Activated CD8-positive, alpha-beta memory T cell treated with anti-CD3 and anti-CD28 coated beads for 24 hours (primary cell): ENCODE results near the gene TBX1.
A peak's percentile ranks its signal among the peaks of the same experiment; 100 is the strongest.

Experiments
- DNase-seq: peaks from one replicate; pipeline ENCODE4 v3.0.0-alpha.2; 2020

Gene TBX1

GRCh38 chr22:19802001-19802893 lies 41.7 kb downstream of the TBX1 start:
- DNase-seq = no peak

- no peak for DNase-seq
Observed at GRCh38 chr22:19802894-19803735, 42.5 kb downstream of the TBX1 start.

GRCh38 chr22:19803736-19804267 lies 43.2 kb downstream of the TBX1 start:
- no peak for DNase-seq

DNA sequence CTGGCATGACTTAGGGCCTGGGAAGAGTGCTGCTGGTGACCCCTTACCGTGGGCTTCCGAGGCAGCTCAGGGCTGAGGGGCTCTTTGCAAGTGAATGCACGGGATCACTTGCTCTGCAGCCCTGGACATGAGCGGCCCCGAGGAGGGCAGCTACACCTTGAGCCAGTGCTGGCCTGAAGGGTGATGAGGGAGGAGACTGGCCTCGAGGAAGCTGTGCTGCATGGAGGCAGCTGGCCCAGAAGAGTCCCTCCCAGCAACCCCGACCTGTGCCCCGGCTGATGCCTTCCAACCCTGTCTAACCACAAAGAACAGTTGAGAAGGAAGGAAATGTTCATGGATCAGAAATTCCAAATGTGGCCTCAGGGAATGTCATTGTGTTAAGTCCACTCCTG lies 45.2 kb downstream of the TBX1 start:
- DNase-seq = no peak

DNA sequence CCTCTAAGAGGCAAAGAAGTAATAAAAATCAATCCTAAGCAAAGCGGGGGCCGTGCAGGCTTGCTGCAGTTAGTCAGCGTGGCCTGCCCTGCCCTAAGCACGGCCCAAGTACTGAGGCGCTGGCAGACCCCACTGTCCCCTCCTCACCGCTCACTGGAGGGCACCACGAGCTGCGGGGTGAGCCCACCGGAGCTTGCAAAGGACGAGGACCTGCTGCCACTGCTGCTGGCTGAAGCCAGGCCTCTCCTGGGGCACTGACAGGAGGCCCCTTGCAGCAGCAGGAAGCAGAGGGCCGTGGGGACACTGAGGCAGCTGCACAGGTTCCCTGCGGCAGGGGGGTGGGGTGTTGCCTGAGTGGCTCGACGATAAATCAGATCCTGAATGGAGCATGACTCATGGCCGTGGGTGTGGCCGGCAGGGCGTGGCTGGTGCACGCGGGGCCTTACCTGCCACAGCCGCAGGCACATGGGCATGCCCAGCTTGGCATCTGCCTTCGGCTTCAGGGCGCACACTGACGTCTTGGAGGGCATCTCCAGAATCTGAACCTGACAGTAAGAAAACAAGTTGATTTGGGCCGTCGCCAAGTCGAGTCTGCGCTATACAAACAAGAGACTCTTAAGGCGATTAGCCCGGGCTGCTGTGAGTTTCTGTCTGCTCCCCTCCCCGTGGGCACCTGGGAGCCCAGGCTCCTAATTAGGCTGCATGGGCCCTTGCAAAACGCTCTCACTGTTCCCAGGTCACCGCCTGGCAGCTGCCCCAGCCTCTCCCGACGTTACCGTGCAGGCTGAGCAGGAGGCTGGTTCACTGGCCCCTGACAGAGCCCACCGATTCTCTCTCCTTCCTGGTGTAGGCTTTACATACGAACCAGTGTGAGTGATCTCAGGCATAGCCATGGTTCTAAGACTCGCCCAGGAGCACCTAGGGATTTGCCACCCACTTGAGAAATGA lies 45.9 kb downstream of the TBX1 start:
- no peak for DNase-seq

DNA sequence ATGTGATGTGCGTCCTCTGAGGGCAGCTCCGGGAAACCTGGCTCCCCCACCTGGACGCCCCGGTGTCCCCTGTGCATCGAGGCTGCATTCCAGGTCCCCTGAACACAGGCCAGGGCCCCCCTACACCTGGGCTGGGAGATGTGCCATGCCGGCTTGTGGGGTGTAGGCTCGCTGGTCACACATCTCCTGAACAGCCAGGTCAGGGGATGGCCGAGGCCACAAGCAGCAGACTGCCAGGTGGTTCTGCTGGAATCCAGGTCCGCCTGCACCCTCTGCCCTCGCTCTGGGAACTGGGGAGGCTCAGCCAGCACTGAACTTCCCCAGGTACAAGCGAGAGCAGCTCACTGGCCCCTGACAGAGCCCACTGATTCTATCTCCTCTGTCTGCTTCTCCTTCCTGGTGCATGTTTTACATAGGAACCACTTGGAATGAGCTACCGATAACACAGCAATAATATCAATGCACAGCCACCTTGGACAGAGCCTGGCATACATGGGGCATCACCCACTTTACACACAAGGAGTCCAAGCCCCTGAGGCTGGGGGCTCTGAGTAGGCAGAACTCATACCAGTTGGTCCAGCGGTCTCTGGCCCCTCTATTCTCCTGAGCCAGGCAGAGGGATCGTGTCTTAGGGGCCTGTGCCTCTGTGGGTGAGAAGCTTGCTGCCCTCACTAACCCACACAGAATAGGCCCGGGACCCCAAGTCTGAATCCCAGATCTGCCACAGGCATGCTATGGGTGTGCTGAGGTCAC lies 46.8 kb downstream of the TBX1 start:
- no peak for DNase-seq

- DNase-seq = no peak
Observed at GRCh38 chr22:19807914-19808872, 47.6 kb downstream of the TBX1 start.

DNA sequence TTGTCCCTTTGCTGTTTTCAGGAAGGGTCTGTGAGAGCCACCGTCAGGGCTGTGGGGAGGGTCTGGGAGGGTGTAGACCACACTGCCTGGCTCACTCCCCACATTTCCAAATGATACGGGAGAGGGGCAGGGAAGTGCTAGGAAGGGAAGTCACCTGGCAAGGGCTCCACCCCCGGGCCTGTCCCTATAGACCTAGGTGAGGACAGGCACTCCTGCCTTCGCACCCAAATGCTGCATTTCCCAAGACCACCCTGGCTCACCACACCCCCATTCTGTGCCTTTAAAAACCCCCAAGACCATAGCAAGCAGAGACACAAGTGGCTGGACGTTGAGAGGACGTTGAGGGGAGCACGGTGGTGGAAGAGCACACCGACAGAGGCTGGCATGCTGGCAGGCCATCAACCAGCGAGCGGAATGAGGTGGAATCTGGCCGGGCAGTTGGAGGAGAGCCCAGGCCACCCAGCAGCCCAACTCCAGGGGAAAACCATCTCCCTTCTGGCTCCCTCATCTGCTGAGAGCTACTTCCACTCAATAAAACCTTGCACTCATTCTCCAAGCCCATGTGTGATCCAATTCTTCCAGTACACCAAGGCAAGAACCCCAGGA lies 48.4 kb downstream of the TBX1 start:
- no peak for DNase-seq

DNA sequence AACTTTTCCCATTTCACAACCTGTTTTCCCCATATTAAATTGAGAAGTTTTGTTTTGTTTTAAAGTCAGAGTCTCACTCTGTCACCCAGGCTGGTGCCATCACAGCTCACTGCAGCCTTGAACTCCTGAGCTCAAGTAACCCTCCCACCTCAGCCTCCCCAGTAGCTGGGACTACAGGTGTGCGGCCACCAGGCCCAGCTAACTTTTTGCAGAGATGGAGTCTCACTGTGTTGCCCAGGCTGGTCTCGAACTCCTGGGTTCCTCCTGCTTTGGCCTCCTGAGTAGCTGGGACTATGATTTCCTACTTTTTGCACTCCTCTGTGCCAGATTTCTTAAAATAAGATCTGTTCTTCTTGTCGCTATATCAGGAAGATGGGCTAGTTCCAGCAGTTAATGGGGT lies 49.2 kb downstream of the TBX1 start:
- no peak for DNase-seq

DNA sequence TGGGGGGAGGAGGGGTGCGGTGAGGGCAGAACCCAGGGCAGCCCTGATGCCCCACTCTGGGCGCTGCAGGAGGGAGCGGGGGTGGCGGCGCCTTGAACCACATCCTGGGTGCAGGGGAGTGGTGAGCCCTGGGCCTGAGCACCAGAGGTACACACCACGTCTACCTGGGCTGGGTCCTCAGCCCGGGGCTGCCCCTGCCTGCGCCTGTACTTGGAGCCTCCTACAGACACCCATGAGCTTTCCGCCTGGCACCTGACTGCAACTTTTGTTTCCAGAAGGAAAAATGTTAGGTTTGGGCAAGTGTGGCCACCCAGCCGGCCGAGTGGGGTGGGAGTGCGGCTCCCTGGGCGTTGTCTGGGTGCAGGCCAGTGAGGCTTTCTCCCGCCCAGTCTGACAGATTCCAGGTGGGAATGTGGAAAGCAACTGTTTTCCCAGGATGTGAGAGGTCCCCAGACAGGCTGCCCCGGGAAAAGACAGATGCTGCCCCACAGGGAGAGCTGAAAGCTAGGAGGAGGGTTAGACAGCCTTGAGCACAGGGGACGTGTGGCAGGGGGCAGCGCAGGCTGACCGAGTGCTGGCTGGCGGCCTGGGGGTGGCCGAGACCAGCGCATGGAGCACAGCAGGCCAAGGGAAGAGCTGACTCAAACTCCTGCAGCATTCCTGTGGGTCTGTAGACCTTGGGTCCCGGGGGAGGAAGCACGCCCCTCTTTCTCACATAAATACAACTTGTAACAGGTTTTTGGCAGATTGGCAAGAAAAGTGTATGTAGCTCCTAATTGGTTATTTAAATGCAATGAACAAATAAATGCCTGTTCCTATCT lies 50.0 kb downstream of the TBX1 start:
- no peak for DNase-seq

- DNase-seq = no peak
Observed at GRCh38 chr22:19811211-19811621, 50.6 kb downstream of the TBX1 start.

DNA sequence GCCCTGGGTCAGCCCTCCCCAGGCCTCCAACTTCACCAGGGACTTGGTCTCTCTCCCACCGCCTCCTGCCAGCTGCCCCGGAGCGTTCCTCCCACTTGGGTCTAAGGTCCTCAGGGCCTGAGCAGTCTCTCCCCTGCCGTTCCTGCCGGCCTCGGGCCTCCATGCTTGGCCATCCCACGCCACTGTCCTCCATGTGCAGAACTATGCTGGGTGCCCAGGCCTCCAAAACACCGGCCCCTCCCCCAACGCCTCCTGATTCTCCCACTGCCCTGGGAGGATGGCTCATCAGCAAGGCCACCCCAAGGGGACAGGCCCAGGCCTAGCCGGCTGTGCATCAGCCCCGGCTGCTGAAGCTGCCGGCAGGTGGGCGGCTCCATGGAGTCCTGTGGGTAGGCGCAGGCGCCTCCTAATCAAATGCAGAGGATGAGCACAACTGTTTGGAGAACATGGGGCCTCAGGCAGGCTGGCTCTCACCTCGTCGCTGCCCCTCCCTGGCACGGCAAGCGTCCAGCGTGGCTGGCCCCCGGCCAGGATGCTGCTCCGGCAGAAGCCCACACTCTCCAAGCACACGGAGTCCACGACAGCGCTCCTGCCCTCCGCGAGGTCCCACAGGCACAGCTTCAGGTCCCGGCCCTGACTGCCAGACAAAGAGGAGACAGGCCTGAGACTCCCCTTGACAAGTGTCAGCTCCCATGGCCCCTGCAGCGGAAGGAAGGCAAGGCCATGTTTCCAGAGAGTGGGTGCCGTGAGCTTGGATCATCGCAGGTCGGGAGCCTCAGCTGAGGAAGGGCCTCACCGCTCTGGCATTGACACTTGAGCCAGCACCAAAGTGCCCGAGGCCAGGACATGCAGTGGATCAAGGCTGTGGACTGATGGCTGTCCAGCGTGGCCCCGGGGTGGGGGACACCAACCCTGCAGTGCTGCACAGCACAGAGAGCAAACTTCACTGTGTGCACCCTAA lies 51.5 kb downstream of the TBX1 start:
- DNase-seq = peak; percentile 47

DNA sequence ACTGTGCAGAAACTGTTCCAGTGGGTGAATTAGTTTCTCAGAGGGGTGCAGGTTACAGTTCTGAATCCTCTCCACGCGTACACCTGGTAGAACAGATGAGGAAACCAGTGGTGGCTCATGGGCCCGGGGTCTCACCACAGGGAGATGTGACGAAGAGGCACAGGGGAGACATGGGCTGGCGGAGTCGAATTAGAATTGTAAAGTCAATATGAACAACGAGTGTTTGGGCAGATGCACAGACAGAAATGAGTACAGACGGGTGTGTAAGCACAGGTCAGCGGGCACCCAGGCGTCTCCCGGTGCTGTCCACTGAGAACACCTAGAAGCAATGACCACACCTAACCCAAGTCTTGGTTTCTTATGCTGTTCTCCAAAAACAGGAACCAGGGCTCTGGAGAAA lies 52.3 kb downstream of the TBX1 start:
- DNase-seq = peak; percentile 17

GRCh38 chr22:19814428-19814827 lies 53.9 kb downstream of the TBX1 start:
- DNase-seq = peak; percentile 33

- no peak for DNase-seq
Observed at GRCh38 chr22:19815093-19815822, 54.7 kb downstream of the TBX1 start.

DNA sequence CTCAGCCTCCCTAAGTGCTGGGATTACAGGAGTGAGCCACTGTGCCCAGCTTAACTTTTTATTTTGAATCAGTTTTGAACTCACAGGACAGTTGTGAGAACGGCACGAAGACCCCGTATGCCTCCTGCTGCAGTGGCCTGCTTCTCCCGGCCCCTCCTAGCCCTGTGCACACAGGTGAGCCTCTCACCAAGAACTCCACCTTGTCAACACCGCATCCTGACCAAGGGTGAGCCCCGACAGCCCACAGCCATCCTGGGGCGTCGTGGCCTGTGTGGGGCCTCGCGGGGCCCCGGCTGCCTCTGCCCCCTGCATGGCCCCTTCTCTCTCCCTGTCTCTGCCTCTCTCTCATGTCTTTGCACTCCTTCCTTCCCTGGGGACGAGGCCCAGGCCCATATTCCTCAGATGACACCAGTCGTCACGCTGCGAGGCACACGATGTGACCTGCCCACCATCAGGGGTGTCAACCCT lies 55.3 kb downstream of the TBX1 start:
- peak; percentile 49 for DNase-seq
